CD14-positive monocyte (primary cell): ENCODE data around the gene ARHGEF40. TPM values are rescaled to one million over a fixed set of nuclear protein-coding genes. Genes with fewer than 3 reads are reported as not detected.

Source experiments
- DNase-seq, 3 donors: peaks; one replicate each; pipeline ENCODE4 v3.0.0-alpha.2; 2011 to 2022
- H2AFZ ChIP-seq: 2 replicates; pipeline ENCODE4 v1.6.0; 2012; ENCODE audit warnings: mild to moderate bottlenecking, low read depth, low read length, inconsistent platforms; ENCODE audit not compliant: insufficient read depth, poor library complexity, severe bottlenecking
- H3K27ac ChIP-seq, 2 donors: 1 replicate in 1 of 2; 2 replicates in 1 of 2; pipeline ENCODE4 v1.5.1; 2012 to 2013; ENCODE audit warnings: low read length in 2 of 2, control low read depth in 1 of 2, inconsistent platforms in 1 of 2, low read depth in 1 of 2, mild to moderate bottlenecking in 1 of 2
- H3K27me3 ChIP-seq, 2 donors: one replicate each; pipeline versions ENCODE4 v1.6.0 to v1.6.1; 2011 to 2013; ENCODE audit warnings: low read length in 2 of 2; ENCODE audit not compliant: control insufficient read depth in 2 of 2, insufficient read depth in 2 of 2
- H3K36me3 ChIP-seq, 2 donors: replicated peaks in 1 of 2; 1 replicate in 1 of 2; 2 replicates in 1 of 2; pipeline versions ENCODE4 v1.5.1 to v1.6.1; 2012 to 2013; ENCODE audit warnings: low read length in 2 of 2, control low read depth in 1 of 2, inconsistent platforms in 1 of 2, mild to moderate bottlenecking in 1 of 2; ENCODE audit not compliant: insufficient read depth in 2 of 2, control insufficient read depth in 1 of 2
- H3K4me1 ChIP-seq, 2 donors: 1 replicate in 1 of 2; 2 replicates in 1 of 2; pipeline versions ENCODE4 v1.5.1 to v1.6.1; 2012 to 2013; ENCODE audit warnings: low read length in 2 of 2, control low read depth in 1 of 2, inconsistent platforms in 1 of 2, mild to moderate bottlenecking in 1 of 2, moderate library complexity in 1 of 2; ENCODE audit not compliant: insufficient read depth in 2 of 2, control insufficient read depth in 1 of 2
- H3K4me2 ChIP-seq: replicated peaks from 2 replicates; pipeline ENCODE3; 2012; ENCODE audit warnings: low read length, moderate library complexity, mild to moderate bottlenecking; ENCODE audit not compliant: poor library complexity, severe bottlenecking; ENCODE audit errors: extremely low read depth
- H3K4me3 ChIP-seq, 3 experiments: fragments of 200-600 bp in 1 of 3; sonication (generic) in 1 of 3; replicated peaks in 1 of 3; 1 replicate in 2 of 3; 2 replicates in 1 of 3; pipeline ENCODE4 v1.5.1; 2011 to 2013; ENCODE audit warnings: low read length in 3 of 3, mild to moderate bottlenecking in 3 of 3, control low read depth in 2 of 3, low read depth in 2 of 3, inconsistent platforms in 1 of 3, moderate library complexity in 1 of 3
- H3K79me2 ChIP-seq: 2 replicates; pipeline ENCODE4 v1.6.0; 2012; ENCODE audit warnings: mild to moderate bottlenecking, control low read depth, inconsistent platforms, low read length, moderate library complexity; ENCODE audit not compliant: insufficient read depth
- H3K9ac ChIP-seq: 2 replicates; pipeline ENCODE4 v1.6.0; 2017; ENCODE audit warnings: low read length, mild to moderate bottlenecking; ENCODE audit not compliant: insufficient read depth, poor library complexity, severe bottlenecking
- H3K9me3 ChIP-seq, 2 donors: replicated peaks in 1 of 2; 1 replicate in 1 of 2; 2 replicates in 1 of 2; pipeline versions ENCODE4 v1.5.1 to v1.6.1; 2012 to 2013; ENCODE audit warnings: low read length in 2 of 2, control low read depth in 1 of 2; ENCODE audit not compliant: control insufficient read depth in 1 of 2, insufficient read depth in 1 of 2
- H4K20me1 ChIP-seq: 2 replicates; pipeline ENCODE4 v1.6.0; 2012; ENCODE audit warnings: mild to moderate bottlenecking, low read length, control low read depth, moderate library complexity; ENCODE audit not compliant: insufficient read depth
- H3K27ac Mint-ChIP-seq, 7 donors: one replicate each; pipeline ENCODE4 v1.8.0; 2020; ENCODE audit warnings: mild to moderate bottlenecking in 7 of 7, mixed read lengths in 7 of 7, moderate library complexity in 6 of 7, inconsistent platforms in 2 of 7
- H3K27me3 Mint-ChIP-seq, 3 donors: one replicate each; pipeline ENCODE4 v1.8.0; 2021 to 2022; ENCODE audit warnings: low read depth in 3 of 3, mild to moderate bottlenecking in 3 of 3, mixed read lengths in 3 of 3, moderate library complexity in 3 of 3, inconsistent platforms in 1 of 3
- H3K36me3 Mint-ChIP-seq, 2 donors: one replicate each; pipeline ENCODE4 v1.8.0; 2020; ENCODE audit warnings: mixed read lengths in 2 of 2, inconsistent platforms in 1 of 2, mild to moderate bottlenecking in 1 of 2
- H3K4me1 Mint-ChIP-seq: one replicate; pipeline ENCODE4 v1.8.0; 2020; ENCODE audit warnings: mild to moderate bottlenecking, mixed read lengths
- H3K4me3 Mint-ChIP-seq, 2 donors: one replicate each; pipeline ENCODE4 v1.8.0; 2020; ENCODE audit warnings: mild to moderate bottlenecking in 2 of 2, mixed read lengths in 2 of 2, moderate library complexity in 1 of 2
- H3K9me3 Mint-ChIP-seq, 7 donors: one replicate each; pipeline ENCODE4 v1.8.0; 2020 to 2022; ENCODE audit warnings: mixed read lengths in 7 of 7, mild to moderate bottlenecking in 6 of 7, moderate library complexity in 6 of 7, inconsistent platforms in 2 of 7
- CTCF ChIP-seq: fragments of 200-600 bp; IDR thresholded peaks from one replicate; pipeline ENCODE4 v1.8.0; 2022; ENCODE audit warnings: antibody characterized with exemption, mild to moderate bottlenecking
- whole genome bisulfite sequencing: methylation state at CpG from one replicate; pipeline ENCODE4 v1.1.5; 2013; ENCODE audit warnings: missing lambda C conversion rate; ENCODE audit not compliant: insufficient coverage; 5-methylcytosine and 5-hydroxymethylcytosine counted together
- intact Hi-C, 2 donors: fragments of 100-400 bp; cut with micrococcal nuclease; formaldehyde crosslinking; loops; one replicate each; pipeline versions ENCODE4 v1.15.0 to v1.15.1; 2023
- polyA plus RNA-seq, 3 donors: library from polyadenylated mRNA; depleted of rRNA in 1 of 3; unstranded in 2 of 3; stranded (reverse) in 1 of 3; fragments of 300-500 nt in 2 of 3; fragments of >200 nt in 1 of 3; fragmentation: Illumina TruSeq in 2 of 3; gene quantifications; 1 replicate in 2 of 3; 2 replicates in 1 of 3; pipeline ENCODE4 v1.2.3, GENCODE V29; 2012 to 2021

Gene ARHGEF40
- polyA plus RNA-seq, 3 donors: 12.1 to 114 (median 15.3) TPM

- Mint-ChIP-seq H3K9me3 (no peaks in the 10 kb centered on the region), H3K4me3 (no peak overlapping the region), H3K36me3 (no peaks in the 10 kb centered on the region), H3K4me1 (peaks cover 23% of the 10 kb centered on the region), H3K27ac (no peak overlapping the region), H3K27me3 (peaks cover 0 to 3% (median 0%) of the 10 kb centered on the region in 3 donors)
- H4K20me1 ChIP-seq: no peaks in the 10 kb centered on the region
- H3K79me2 ChIP-seq: no peaks in the 10 kb centered on the region
- H3K36me3 ChIP-seq: no peaks in the 10 kb centered on the region
- no peak overlapping the region for H2AFZ ChIP-seq
- no peak overlapping the region for H3K27ac ChIP-seq
- WGBS: no CpG with 5 or more reads among the region's 4 CpGs
- no peaks in the 10 kb centered on the region for H3K9me3 ChIP-seq
- H3K4me1 ChIP-seq: peaks cover 11 to 13% of the 10 kb centered on the region in 2 donors
- no peak overlapping the region for H3K4me3 ChIP-seq
- H3K4me2 ChIP-seq: no peak overlapping the region
- no peak overlapping the region for H3K9ac ChIP-seq
- no peak for DNase-seq
- H3K27me3 ChIP-seq: no peaks in the 10 kb centered on the region
- no peak for TF ChIP-seq CTCF
- intact Hi-C loops: no loop called here
These were observed 42.2 kb downstream of the ARHGEF40 start for GRCh38 chr14:21112255-21112654.

- intact Hi-C loops: no loop called here
- Histone ChIP-seq H3K79me2 (no peaks in the 10 kb centered on the region), H3K27me3 (no peaks in the 10 kb centered on the region), H3K9ac (no peak overlapping the region), H3K4me2 (no peak overlapping the region), H3K4me1 (peaks cover 10 to 11% of the 10 kb centered on the region in 2 donors), H3K27ac (no peak overlapping the region), H3K36me3 (no peaks in the 10 kb centered on the region), H2AFZ (no peak overlapping the region), H4K20me1 (no peaks in the 10 kb centered on the region), H3K9me3 (no peaks in the 10 kb centered on the region), H3K4me3 (no peak overlapping the region)
- H3K4me1 Mint-ChIP-seq: peaks cover 20% of the 10 kb centered on the region
- no CpG with 5 or more reads among the region's 2 CpGs for WGBS
- H3K4me3 Mint-ChIP-seq: no peak overlapping the region
- H3K27me3 Mint-ChIP-seq: peaks cover 0 to 4% (median 0%) of the 10 kb centered on the region in 3 donors
- TF ChIP-seq CTCF: no peak
- no peak overlapping the region for H3K27ac Mint-ChIP-seq
- H3K36me3 Mint-ChIP-seq: no peaks in the 10 kb centered on the region
- DNase-seq: no peak
- H3K9me3 Mint-ChIP-seq: no peaks in the 10 kb centered on the region
These were observed 43.3 kb downstream of the ARHGEF40 start for GRCh38 chr14:21113369-21113768.
